HEK293T (cell line): Measurements from ENCODE around the gene LNPEP.

ENCODE experiments used
- ARNT ChIP-seq: fragments of 450-650 bp; IDR thresholded peaks from 2 replicates; pipeline ENCODE4 v1.6.1; 2017; ENCODE audit warnings: mild to moderate bottlenecking
- BHLHE40 ChIP-seq: fragments of 450-650 bp; IDR thresholded peaks from 2 replicates; pipeline ENCODE4 v1.6.1; 2016; ENCODE audit warnings: mild to moderate bottlenecking, moderate library complexity, borderline replicate concordance
- FOXA1 ChIP-seq: fragments of 450-650 bp; IDR thresholded peaks from 2 replicates; pipeline ENCODE4 v1.6.1; 2016; ENCODE audit warnings: mild to moderate bottlenecking
- FOXK2 ChIP-seq: fragments of 450-650 bp; IDR thresholded peaks from 2 replicates; pipeline ENCODE4 v1.6.1; 2016; ENCODE audit warnings: mild to moderate bottlenecking
- FOXM1 ChIP-seq: fragments of 450-650 bp; IDR thresholded peaks from 2 replicates; pipeline ENCODE4 v1.6.1; 2017; ENCODE audit warnings: mild to moderate bottlenecking, borderline replicate concordance
- HDGF ChIP-seq: fragments of 450-650 bp; IDR thresholded peaks from 2 replicates; pipeline ENCODE4 v1.6.1; 2017; ENCODE audit warnings: antibody characterized with exemption, borderline replicate concordance
- L3MBTL2 ChIP-seq: fragments of 450-650 bp; conservative IDR thresholded peaks from 2 replicates; pipeline ENCODE4 v1.6.1; 2016; ENCODE audit warnings: mild to moderate bottlenecking
- SP1 ChIP-seq: fragments of 450-650 bp; IDR thresholded peaks from 2 replicates; pipeline ENCODE4 v1.6.1; 2017
- SUZ12 ChIP-seq: fragments of 450-650 bp; IDR thresholded peaks from 2 replicates; pipeline ENCODE4 v1.6.1; 2016; ENCODE audit warnings: mild to moderate bottlenecking
- TARDBP ChIP-seq: fragments of 450-650 bp; IDR thresholded peaks from 2 replicates; pipeline ENCODE4 v1.6.1; 2016
- ZNF384 ChIP-seq: fragments of 450-650 bp; IDR thresholded peaks from 2 replicates; pipeline ENCODE4 v1.6.1; 2016
- TF ChIP-seq, protein P1 (sequence below): fragments of 450-650 bp; IDR thresholded peaks from 2 replicates; pipeline ENCODE4 v1.6.1; 2016

DNA sequence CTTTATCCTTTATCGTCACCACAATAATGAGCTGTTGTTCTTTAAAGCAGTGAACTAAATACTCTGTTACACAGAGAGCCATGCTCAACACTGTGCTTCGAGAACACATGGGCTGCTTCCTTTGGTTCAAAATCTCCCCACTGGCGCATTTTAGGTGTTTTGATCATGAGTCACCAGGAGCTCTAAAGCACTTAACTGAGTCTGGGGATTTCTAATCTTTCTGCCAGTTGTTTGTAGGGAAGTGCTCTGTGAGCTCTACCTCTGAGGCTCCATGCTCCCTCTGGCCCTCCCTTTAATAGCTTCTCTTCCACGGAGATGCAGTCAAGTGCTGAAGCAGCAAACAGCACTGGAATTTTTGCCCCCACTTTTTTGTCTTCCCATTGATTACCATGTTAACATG lies 42.5 kb upstream of the LNPEP start:
- TF ChIP-seq ARNT = no peak
- TF ChIP-seq FOXM1 = no peak
- TF ChIP-seq, protein P1, sequence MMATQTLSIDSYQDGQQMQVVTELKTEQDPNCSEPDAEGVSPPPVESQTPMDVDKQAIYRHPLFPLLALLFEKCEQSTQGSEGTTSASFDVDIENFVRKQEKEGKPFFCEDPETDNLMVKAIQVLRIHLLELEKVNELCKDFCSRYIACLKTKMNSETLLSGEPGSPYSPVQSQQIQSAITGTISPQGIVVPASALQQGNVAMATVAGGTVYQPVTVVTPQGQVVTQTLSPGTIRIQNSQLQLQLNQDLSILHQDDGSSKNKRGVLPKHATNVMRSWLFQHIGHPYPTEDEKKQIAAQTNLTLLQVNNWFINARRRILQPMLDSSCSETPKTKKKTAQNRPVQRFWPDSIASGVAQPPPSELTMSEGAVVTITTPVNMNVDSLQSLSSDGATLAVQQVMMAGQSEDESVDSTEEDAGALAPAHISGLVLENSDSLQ = no peak
- no peak for TF ChIP-seq SUZ12
- no peak for TF ChIP-seq ZNF384
- no peak for TF ChIP-seq FOXK2
- no peak for TF ChIP-seq SP1
- no peak for TF ChIP-seq HDGF
- no peak for TF ChIP-seq BHLHE40
- TF ChIP-seq FOXA1 = no peak
- TF ChIP-seq TARDBP = no peak
- TF ChIP-seq L3MBTL2 = no peak
